ENCODE measurements around the gene ANO1.

Gene ANO1

DNA sequence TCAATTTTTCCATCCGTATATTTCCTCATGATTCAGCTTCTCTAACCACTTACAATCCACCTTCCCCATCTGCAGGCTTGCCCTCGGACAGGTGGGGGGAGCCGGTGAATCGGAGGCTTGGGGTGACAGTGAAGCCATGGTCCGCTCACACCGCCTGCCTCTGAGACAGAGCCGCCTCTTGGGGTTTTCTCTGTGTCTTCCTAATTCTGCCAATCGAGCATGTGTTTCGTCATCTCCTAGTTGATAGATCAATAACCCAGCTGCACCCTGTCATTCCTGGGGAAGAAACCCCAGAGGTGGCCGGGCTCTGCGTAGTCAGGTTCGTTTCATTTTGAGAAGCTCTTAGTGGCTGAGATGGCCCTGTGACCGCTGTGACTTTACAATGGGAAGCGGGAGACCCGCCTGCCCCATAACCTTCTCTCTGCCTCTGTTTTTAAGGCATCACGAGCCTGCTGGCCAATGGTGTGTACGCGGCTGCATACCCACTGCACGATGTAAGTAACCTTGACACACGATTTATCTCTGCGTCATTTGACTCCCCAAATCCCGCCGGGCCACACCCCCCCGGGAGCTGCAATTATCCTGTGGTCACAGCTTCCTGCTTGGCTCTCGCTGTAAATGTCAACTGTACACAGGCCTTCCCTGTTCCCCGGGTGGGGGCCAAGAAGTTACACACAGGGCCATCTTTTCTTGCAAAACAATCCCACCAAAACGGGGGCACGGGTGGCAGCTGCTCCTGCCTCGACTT, 33.3 kb downstream of the ANO1 start:
- in situ Hi-C loops (cut with MboI; ENCODE audit: low sequenced_read_pairs) = no loop called here

DNA sequence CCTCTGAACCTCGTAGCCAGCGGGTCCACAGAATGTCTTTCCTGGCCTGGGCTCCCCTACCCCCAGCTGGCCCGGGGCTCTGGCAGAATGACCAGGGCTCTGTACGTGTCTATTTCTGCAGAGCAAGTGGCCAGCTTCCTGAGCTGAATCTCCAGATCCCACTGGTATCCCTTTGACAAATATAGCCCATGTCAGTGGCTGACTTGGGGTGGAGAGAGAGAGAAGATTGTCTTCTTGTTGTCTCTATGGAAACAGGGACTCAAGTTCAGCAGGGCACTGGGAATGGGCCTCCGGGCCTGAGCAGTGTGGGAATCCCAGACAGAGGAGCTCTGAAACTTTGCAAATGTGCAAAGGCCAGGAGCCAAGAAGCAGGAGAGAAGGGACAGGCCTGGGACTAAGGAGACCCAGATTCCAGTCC, 33.9 kb downstream of the ANO1 start:
- in situ Hi-C loops (cut with MboI; ENCODE audit: low sequenced_read_pairs) = no loop called here

- in situ Hi-C loops (cut with MboI; ENCODE audit: low sequenced_read_pairs) = no loop called here
These were observed 35.7 kb downstream of the ANO1 start for GRCh38 chr11:70113801-70114200.

DNA sequence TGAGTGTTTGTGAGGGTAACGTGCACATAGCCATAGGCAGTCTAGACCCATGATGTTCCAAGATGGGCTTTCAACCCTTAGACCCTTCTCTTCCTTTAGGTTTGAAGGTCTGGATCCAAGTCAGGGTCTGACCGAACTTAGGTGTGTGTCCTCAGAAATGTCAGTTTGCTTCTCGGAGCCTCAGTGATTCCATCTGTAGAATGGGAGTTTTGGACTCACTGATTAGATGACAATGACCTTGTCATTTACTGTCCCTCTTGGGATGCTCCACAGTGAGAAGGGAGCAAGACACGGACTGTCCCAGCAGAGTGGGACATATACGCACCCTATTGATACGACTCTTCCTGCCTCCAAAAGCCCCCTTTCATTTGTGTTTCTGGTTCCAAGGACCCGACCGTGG, 37.7 kb downstream of the ANO1 start:
- in situ Hi-C loops (cut with MboI; ENCODE audit: low sequenced_read_pairs) = no loop called here

GRCh38 chr11:70116386-70117065, 38.4 kb downstream of the ANO1 start:
- in situ Hi-C loops (cut with MboI; ENCODE audit: low sequenced_read_pairs) = no loop called here

DNA sequence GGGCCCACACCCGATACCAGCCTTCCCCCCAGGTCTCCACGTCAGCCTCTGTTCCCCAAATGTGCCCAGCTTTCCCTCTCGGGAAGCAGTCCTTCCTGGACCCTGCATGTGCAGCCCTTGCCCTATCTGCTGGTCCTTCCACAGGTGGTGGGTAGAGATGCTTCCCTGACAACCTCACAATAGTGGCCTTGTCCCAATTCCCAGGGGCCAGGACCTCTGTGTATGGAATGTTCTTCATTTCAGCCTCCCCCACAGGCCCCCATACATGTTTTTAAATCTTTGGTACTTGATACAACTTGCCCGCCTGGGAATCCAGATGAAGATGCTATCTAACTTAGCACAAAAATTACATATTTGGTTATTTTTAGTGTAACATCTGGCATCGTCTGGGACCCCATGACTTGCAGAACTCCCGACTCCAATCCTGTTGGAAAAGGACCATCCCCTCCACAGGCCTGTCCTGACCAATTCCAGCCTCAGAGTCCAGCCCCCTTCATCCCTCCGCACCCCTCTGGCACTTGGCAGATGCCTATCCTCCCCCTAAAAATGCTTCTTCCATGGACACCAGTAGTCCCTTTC, 39.5 kb downstream of the ANO1 start:
- in situ Hi-C loops (cut with MboI; ENCODE audit: low sequenced_read_pairs) = no loop called here

DNA sequence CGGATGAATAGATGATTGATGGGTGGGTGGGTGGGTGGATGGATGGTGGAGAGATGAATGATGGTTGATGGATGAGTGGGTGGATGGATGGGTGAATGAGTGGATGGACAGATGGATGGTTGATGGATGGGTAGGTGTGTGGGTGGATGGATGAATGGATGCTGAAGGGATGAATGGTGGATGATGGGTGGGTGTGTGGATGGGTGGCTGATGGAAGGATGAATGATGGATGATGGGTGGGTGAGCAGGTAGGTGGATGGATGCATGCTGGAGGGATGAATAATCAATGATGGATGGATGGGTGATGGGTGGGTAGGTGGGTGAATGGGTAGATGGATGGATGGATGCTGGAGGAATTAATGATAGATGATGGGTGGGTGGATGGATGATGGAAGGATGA, 40.5 kb downstream of the ANO1 start:
- in situ Hi-C loops (cut with MboI; ENCODE audit: low sequenced_read_pairs) = no loop called here

- in situ Hi-C loops (cut with MboI; ENCODE audit: low sequenced_read_pairs) = no loop called here
These were observed 41.4 kb downstream of the ANO1 start for GRCh38 chr11:70119502-70119901.

DNA sequence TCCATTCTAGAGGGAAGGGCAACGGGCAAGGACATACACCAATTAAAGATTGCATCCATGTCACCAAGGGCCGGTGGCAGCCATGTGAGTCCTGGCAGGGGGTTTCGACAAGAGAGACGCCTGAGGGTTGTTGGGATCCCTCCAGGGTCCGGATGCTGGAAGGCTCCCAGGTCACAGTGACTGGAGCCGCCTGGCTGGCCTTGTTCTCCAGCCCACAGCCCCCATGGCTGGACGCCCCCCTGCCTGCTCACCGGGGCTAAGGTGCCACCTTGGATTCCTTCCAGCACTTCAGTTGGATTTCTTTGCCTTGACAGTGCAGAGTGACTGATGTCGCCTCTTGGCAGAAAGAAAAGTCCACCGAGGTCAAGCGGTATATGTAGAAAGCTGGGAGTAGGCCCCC, 42.6 kb downstream of the ANO1 start:
- in situ Hi-C loops (cut with MboI; ENCODE audit: low sequenced_read_pairs) = no loop called here

DNA sequence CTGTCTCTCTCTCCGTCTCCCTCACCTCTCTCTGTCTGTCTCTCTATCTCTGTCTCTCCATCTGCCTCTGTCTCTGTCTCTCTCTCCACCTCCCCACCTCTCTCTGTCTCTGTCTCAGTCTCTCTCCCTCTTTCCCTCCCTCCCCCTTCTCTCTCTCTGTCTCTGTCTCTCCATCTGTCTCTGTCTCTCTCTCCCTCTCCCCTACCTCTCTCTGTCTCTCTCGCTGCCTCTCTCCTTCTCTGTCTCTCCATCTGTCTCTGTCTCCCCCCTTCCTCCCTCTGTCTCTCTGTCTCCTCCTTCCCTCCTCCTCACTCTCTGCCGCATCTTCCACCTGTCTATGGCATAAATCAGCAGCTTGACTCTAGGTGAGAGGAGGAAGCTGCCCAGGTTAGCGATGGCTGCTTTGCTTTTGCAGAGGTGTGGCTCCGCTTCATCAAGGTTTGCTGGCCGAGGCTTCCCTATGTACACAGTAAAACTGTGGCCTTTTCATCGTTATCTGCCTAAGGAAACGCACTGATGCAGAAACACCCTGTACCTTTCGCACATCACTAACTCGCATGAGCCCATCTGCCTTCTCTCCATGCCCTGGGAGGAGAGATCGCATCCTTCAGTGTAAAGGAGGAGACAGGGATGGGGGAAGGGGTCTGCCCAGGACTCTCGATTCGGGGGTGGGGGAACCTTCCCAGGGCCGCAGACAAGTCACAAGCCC, 44.5 kb downstream of the ANO1 start:
- in situ Hi-C loops (cut with MboI; ENCODE audit: low sequenced_read_pairs) = no loop called here

DNA sequence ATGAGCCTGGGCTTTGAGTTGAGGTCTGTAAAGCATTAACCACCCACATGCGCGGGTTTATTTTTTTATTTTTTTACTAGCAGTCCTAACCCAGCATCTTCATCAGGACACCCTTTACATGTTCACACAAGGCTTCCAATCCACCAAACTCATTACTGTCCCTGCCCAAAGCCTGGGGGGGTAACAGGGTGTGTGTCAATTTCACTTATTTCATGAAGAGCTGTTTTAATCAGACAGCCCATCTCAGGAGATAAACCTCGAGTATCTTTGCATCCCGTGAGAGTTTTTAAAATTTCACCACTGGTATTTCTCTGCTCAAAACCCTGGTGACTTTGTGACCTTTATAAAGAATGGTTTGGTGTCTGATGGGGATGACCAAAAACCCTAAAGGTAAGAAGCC, 45.6 kb downstream of the ANO1 start:
- in situ Hi-C loops (cut with MboI; ENCODE audit: low sequenced_read_pairs) = no loop called here

DNA sequence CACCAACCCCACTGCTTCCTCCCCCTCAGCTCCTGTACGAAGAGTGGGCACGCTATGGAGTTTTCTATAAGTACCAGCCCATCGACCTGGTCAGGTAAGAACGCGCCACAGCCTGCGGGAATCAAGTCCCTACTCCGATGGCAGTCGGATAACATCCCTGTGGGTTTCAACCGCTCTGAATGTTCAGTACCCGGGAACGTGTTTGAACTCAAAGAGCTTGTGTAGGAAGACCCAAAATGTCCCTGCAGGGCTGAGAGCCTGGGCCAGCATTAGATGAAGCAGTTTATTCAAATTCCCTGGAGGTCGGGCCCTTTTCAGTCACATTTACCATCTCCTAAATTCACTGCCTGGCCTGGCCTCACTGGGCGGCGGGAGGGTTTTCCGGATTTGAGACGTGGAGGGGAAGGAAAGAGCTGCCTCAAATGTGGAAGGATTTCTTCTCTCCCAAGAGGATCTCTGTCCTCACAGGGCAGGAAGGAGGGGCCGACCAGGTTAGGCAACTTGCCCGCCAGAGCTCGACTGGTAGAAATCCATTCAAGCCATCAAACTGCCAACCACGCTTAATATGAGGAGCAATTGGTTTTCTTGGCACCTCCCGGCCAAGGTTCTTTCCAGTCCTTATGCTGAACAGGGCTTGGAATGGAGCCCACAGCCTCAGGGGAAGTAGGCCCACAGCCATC, 46.3 kb downstream of the ANO1 start:
- in situ Hi-C loops (cut with MboI; ENCODE audit: low sequenced_read_pairs) = no loop called here

GRCh38 chr11:70126494-70126893, 48.4 kb downstream of the ANO1 start:
- in situ Hi-C loops (cut with MboI; ENCODE audit: low sequenced_read_pairs) = no loop called here

DNA sequence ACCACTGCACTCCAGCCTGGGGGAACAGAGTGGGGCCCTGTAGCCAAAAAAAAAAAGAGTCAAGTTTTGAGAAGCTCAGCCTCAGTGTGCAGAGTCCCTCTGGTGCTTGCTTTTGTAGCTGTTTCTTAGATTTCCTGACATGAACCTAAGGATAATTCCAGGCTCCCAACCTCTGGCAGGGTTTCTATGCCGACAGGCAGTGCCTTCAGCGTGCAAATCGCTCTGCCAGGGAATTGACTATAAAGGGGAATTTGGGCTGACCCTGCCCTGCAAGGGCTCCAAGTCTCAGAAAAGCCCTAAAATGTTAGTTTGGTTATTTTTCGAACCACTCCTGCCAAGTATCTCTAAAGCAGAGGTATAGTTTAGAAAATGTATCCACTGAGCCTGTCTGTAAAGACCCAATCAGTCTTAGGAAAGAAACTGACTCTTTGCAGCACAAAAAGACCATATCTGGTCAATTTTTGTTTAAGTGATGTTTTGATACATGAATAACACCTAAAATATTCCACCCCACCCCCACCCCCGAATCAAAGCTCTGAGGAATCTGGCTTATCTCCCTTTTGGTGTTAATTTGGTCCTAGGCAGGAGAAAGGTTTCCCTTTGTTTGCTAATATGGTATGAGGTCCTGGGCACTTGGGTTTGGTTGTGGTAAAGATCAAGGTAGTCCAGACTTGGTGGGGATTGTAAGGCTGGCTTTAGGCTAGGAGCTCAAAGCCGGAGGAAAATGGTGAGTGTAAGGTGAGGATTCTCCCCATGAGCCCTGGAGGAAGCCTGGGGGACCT, 49.7 kb downstream of the ANO1 start:
- in situ Hi-C loops (cut with MboI; ENCODE audit: low sequenced_read_pairs) = no loop called here

- in situ Hi-C loops (cut with MboI; ENCODE audit: low sequenced_read_pairs) = no loop called here
These were observed 50.4 kb downstream of the ANO1 start for GRCh38 chr11:70128435-70128906.

DNA sequence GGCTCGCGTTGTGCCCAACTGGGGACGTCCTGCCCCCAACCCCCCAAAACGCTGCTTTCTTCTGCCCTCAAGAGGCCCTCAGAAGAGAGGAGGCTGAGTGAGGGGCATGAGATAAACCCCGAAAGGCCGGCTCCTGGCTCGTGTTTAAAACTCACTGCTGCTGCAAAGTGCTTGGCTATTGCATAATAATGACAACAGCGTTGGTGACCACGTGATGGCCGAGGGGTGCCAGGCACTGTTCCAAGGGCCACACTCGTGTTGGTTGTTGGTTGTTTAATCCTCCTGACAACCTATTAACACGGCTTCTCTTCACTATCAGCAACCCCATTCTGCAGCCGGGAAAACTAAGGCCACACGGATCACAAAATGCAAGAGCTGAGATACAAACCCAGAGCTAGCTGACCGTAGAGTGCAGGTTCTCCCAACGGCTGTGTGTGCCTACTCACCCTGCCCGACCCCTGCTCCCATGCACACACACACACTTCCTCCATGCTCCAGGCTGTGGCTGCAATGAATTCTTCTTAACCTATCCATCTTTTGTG, 51.0 kb downstream of the ANO1 start:
- in situ Hi-C loops (cut with MboI; ENCODE audit: low sequenced_read_pairs) = no loop called here

DNA sequence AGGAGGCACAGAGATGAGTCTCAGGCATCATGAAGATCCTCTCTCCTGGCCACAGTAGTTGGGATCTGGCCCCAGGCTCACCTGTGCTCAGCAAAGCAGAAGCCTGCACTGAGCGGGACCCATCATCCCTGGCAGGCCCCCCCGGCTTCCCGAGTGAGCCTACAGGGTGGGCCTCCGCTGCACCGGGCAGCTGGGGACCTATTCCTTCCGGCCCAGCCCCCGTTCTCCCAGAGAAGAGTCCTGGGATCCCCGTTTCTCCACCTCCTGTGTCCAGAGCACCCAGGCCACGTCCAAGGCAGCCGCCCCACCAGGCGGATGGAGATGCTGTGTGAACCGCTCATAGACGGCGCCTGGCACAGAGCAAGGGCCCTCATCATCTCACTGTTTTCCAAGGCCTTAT, 52.5 kb downstream of the ANO1 start:
- in situ Hi-C loops (cut with MboI; ENCODE audit: low sequenced_read_pairs) = no loop called here

DNA sequence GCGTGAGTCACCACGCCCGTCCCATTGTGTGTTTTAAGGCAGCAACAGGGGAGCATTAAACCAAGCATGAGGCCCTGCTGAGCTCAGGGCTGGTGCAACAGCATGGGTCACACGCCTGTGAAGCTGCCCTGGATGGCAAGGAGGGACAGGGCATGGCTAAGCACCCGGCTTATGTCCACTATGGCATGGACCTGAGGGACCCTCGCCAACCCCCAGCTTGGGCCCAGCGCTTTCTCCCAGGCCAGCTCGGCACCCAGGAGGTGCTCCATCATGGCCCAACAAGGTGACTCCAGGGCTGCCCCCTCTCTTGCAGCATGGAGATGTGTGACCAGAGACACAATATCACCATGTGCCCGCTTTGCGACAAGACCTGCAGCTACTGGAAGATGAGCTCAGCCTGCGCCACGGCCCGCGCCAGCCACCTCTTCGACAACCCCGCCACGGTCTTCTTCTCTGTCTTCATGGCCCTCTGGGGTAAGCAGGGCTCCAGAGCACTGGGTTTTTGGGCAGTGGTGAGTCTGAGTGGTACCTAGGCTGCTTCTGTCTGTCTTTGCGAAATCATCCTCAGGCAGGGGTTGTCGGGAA, 53.6 kb downstream of the ANO1 start:
- in situ Hi-C loops (cut with MboI; ENCODE audit: low sequenced_read_pairs) = no loop called here

- in situ Hi-C loops (cut with MboI; ENCODE audit: low sequenced_read_pairs) = no loop called here
These were observed 54.5 kb downstream of the ANO1 start for GRCh38 chr11:70132641-70133040.
